ENCODE results near the gene HNMT.

HNMT gene

DNA sequence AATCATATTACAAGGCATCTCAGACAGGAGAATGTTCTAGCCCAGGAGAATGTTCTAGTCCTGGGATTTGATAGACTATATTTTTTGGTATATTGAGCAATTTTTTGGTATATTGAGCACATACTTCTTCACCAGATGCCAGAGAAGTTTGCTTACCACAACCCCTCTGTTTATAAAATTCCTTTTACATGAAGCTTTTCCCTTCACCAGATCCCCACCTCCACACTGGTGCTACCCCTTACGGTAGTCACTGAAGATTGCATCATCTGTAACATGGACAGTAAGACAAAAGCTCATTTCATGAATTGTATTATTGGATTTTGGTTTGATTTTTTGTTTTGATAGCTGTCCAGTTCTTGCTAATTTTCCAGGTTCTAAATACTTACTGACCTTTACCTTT is 7.2 kb upstream of the HNMT start:
- TF ChIP-seq, protein P1, sequence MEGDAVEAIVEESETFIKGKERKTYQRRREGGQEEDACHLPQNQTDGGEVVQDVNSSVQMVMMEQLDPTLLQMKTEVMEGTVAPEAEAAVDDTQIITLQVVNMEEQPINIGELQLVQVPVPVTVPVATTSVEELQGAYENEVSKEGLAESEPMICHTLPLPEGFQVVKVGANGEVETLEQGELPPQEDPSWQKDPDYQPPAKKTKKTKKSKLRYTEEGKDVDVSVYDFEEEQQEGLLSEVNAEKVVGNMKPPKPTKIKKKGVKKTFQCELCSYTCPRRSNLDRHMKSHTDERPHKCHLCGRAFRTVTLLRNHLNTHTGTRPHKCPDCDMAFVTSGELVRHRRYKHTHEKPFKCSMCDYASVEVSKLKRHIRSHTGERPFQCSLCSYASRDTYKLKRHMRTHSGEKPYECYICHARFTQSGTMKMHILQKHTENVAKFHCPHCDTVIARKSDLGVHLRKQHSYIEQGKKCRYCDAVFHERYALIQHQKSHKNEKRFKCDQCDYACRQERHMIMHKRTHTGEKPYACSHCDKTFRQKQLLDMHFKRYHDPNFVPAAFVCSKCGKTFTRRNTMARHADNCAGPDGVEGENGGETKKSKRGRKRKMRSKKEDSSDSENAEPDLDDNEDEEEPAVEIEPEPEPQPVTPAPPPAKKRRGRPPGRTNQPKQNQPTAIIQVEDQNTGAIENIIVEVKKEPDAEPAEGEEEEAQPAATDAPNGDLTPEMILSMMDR (conservative IDR thresholded peaks at IDR 0.05): no peak
- no peak overlapping the region for H3K27ac ChIP-seq

DNA sequence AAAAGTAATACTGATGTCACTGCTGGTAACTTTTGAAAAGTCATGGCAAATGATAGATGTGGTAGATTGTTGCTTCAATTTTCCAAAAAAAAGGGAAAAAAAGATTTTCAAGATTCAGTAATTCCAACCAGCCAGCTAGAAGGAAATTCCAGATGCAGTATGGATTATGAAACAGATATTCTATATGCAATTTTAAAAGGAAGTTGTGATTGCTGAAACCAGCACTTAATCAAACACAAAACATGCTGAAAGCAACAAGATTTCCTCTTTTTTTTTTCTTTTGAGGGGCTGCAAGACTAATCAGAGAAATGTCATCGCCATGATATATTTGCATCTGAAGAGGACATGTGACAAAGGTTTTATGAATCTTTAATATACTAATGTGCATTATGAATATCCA is 5.1 kb upstream of the HNMT start:
- no peak overlapping the region for H3K27ac ChIP-seq
- TF ChIP-seq, protein P1 (conservative IDR thresholded peaks at IDR 0.05): no peak

DNA sequence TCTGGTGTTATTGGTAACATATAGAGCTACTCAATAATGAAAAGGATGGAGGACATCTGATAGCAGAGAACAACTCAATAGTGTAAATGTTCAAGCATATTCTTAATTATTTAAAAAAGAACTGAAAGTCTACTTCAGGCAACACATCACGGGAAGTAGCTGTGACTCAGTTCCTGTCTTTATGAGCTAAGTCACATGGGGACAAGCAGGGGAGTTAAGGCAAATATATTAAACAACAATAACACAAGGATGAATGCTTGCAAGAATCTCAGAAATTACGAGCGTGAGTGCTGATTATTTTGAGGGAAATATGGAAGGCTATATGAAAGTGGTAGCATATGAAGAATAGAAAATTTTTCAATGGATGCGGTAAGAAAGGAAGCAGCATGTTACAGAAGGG is 4.0 kb upstream of the HNMT start:
- no peak overlapping the region for H3K27ac ChIP-seq
- TF ChIP-seq, protein P1 (conservative IDR thresholded peaks at IDR 0.05): no peak

DNA sequence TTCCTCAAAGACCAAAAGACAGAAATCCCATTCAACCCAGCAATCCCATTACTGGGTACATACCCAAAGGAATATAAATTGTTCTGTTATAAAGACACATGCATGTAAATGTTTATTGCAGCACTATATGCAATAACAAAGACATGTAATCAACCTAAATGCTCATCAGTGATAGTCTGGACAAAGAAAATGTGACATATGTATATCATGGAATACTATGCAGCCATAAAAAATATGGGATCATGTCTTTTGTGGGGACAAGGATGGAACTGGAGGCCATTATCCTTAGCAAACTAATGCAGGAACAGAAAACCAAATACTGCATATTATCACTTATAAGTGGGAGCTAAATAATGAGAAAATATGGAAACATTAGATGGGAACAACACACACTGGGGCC is 2.7 kb upstream of the HNMT start:
- no peak overlapping the region for H3K27ac ChIP-seq
- TF ChIP-seq, protein P1 (conservative IDR thresholded peaks at IDR 0.05): no peak

DNA sequence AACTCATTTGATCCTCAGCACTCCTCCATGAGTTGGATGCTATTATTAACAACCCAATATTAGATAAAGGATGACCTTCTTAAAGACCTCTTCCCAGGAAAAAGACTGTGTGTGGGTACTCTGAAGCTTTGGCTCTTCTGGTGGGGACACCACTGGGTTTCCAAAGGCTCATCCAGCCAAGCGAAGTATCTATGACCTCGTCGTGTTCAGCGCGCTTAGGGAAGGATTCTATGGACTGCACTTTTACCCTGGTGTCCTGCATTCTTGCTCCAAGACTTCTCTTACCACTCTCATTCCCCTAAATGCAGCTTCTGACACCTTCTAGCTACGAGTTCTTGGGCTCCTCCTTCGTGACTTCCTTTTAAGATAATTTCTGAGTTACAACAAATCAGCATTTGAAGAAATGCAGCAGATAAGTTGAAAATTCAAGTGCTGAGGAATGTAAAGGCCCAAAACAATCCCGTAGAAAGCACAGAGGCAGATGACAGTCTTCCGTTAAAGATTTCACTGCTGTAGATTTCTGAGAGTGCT is 673 bp upstream of the HNMT start:
- peak overlapping the region; percentile 88 for H3K27ac ChIP-seq

DNA sequence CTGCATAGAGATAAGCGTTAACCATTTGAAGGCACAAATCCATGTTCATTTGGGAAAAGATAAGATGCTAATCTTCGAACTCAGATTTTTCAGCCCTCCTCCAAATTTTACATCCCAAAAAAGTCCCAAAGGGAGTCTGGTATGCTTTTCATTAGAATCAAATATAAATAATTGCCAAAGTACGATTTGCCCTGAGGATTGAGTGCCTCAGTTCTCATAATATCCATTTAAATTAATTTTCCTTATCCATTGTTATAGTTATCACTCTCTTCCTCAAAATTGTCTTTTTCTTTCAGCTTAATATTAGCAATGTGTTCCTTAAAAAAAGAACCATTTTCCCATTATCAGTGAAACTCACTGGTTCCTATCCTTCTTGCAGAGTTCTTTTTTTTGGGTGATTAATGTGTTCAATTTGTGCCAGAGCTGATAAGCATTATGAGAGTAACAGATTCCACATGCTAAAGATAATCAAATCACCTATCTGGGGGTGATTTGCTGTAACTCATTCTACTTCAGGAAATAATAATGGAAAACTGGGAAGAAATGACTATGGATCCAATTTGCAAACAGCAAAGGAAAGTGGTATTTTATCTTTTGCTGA is 686 bp downstream of the HNMT start:
- peak overlapping the region; percentile 88 for H3K27ac ChIP-seq
- TF ChIP-seq, protein P1 (conservative IDR thresholded peaks at IDR 0.05): no peak

More for the DNA sequence above, 673 bp upstream of the HNMT start:
- TF ChIP-seq, protein P1 (conservative IDR thresholded peaks at IDR 0.05): no peak

DNA sequence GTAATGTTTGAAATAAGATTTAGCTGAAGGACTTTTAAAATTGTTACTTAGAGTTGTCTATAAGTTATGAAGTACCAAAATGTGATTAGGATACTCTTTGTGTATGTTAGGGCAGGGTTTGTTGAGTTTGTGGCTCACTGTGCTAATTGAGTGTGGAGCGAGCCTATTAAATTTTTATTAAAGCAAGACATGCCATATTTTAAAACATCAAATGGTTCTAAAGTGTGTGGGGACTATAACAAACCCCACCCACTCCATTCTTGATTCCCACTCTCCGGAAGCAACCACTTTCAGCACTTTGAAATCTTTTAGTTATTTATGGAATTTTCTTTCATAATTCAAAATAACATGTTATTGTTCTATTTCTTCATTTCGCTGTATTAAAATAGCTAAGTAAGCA is 1.8 kb downstream of the HNMT start:
- H3K27ac ChIP-seq: no peak overlapping the region
- TF ChIP-seq, protein P1 (conservative IDR thresholded peaks at IDR 0.05): no peak
